ENCODE results near the gene SDR39U1.

Gene SDR39U1

GRCh38 chr14:24408764-24409163, 33.8 kb downstream of the SDR39U1 start:
- no peak for DNase-seq

GRCh38 chr14:24407608-24408325, 34.8 kb downstream of the SDR39U1 start:
- DNase-seq = no peak

DNA sequence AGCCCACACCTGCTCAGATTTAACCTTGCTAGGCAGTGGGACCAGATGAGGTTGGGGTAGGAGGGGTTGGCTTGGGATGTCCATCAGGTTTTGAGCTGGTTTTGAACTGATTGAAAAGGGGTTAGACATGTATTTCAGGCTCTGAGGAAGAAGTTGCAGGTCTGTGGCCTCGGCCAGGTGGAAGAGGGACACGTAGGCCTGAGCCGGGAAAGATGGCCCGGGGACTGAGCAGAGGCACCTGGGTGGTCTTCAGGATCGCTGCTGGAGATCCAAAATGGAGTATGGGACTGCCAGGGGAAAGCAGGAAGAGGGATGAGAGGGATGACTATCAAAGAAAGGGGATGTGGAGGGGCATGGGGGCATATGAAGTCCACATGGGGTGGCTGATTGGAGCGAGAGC, 36.2 kb downstream of the SDR39U1 start:
- no peak for DNase-seq

- DNase-seq = no peak
These were observed 37.8 kb downstream of the SDR39U1 start for GRCh38 chr14:24404814-24405213.

DNA sequence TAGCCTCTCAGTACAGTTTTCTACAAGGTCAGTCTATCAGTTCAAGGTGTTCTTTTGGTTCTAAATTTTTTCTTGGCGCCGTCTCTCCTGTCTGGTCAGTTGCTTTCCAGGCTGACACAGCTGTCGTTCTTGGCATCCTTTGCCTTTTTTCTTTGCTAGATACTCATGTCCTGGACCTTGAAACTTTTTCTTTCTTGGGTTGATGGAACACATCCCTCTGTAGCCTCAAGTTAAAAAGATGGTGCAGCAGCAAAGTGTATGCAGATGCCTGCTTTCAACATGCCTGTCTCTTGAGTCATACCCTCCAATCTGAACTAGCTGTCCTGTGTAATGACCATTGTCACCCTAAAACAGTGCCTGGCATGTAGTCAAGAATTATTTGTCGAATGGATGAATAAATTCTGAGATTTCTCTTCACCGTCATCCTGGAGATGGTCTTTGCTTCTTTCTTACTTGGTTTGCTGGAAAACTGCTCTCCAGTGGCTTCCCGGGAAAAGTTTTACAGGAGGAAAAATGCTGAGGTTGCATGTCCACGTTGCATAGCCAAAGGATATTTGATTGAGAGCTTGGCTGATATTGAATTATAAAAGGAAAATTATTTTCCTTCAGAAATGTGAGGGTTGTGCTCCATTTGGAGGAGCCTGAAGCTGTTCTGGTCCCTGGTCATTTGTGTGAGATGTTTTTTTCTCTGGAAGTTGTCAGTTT, 39.1 kb downstream of the SDR39U1 start:
- DNase-seq = no peak

GRCh38 chr14:24401810-24402702, 40.5 kb downstream of the SDR39U1 start:
- DNase-seq = no peak

- DNase-seq = no peak
These were observed 42.4 kb downstream of the SDR39U1 start for GRCh38 chr14:24399999-24400718.

GRCh38 chr14:24399447-24399822, 43.1 kb downstream of the SDR39U1 start:
- DNase-seq = no peak

DNA sequence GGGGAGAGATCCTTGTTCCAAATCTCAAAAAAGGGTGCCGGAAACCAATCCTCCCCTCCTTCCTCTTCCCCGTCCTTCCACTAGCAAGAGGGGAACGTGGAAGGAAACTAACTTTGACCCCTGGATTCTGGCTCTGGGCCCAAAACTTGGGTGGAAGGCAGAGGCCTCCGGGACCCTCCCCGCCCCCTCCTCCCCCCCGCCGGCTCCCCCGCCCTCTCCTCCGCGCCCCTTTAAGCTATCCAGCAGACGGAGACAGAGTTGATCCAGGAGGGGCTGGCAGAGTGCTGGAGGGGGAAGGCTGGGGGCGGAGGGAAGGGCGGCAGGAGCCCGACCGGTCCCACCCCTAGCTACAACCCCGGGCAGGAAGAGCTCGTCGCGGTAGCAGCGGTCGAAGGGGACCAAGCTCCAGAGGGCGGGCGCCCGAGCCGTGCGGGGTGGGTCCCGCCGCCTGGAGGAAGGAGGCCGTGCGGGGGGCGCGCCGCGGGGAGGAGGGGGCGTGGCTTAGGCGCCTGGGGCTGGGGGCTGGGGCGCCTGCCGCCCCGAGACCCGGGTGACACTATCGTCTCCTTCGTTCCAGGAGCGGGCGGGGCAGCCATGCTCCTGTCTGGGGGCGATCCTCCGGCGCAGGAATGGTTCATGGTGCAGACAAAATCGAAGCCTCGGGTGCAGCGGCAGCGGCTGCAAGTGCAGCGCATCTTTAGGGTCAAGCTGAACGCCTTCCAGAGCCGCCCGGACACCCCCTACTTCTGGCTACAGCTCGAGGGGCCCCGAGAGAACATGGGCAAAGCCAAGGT, 43.7 kb downstream of the SDR39U1 start, which contains the start of gene NYNRIN:
TSS of gene NYNRIN (plus strand) at position 351 of the 794 bp plus-strand sequence. CDS start at position 595, 244 bp downstream.
- peak; percentile 11 for DNase-seq

- DNase-seq = no peak
These were observed 44.3 kb downstream of the SDR39U1 start for GRCh38 chr14:24398293-24398652.

GRCh38 chr14:24397639-24398292, 44.8 kb downstream of the SDR39U1 start:
- no peak for DNase-seq

DNA sequence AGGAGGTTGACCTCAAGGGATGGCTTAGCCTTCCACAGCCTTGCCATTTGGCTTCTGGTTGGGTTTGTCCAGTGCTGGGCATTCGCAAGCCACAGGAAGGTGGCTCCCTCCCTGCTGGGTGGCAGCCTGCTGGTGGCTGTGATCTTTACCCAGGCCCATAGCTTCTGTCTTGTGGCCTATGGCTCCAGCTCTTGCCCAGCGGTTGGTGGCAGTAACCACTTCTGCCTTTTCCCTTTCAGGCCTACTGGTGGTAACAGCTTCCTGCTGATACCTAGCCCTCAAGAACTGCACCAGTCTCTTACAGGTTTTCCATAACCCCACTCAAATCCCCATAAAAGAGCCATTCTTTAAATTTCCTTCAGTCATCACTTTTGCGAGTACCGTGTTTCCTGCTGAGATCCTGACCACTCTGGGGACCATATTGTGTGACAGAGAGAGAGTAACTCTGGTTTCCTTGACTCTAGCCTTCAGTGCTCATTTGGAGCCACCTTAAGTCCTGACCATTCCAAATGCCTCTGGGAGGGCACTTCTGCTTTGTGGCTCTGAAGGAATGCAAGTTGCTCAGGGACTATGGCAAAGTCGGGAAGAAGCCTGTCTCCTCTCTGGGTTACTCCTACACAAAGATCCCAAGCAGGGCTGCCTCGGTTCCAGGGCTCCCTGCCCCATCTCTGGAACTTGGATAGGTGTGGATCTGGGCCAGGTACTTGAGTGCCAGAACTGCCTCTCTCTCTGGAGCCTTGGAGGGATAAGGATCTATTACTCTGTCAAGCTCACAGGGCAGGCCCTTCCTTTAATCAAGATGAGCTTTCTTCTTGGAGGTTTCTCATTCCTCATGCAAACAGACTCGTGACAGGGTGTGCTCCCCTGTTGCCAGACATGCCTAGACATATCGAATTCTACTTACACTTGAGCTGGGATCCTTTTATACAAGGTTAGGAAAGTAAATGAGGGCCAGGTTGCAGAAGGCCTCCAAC, 46.7 kb downstream of the SDR39U1 start:
- no peak for DNase-seq

- no peak for DNase-seq
These were observed 48.3 kb downstream of the SDR39U1 start for GRCh38 chr14:24394275-24394674.

DNA sequence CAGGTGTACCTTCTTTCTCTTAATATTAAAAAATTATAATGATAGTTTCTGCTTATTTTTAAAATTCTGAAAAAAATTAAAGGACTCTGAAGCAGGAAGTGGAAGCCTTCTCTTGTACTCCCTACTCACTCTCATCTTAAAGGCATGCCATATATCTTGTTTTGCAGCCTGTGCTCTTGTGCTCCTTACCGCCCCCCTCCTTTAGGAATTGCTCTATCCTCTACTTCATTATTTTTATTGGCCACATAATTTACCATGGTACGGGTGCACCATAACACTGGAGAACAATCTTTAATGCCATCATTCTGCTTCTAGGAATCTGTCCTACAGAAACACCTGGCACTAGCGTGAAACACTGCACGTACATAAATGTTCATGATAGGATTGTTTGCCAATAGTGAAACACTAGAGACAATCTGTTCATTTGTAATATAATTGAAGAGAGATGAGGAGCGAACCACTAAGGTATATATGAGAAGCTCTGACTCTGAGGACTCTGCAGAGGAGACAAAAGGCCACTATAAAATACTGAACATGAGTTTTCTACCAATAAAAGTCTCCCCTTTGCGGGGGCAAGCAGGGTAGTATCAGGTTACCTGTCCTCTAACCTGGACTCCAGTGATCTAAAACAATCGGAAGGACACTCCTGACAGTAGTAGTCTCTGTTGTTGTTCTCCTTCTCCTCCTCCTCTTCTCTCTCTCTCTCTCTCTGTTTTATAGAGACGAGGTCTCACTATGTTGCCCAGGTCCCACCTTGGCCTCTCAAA, 50.1 kb downstream of the SDR39U1 start:
- DNase-seq = no peak

- DNase-seq = no peak
These were observed 51.7 kb downstream of the SDR39U1 start for GRCh38 chr14:24390701-24391468.

All from stimulated activated naive CD4-positive, alpha-beta T cell treated with Interleukin-2 at 50 U/mL for 16 hours (primary cell).